ENCODE measurements around the gene GLCE.
"Not testable (repeated sequence)": the region's sequence is repeated elsewhere in the genome, so short reads cannot be mapped to it uniquely, and the experiment has no call there.

GLCE gene

GRCh38 chr15:69293741-69294615 lies 133.5 kb downstream of the GLCE start:
- FAIRE-seq, result no peak
- DNase-seq (ENCODE audit: insufficient read length, low spot score), result no peak

GRCh38 chr15:69296606-69297005 lies 136.2 kb downstream of the GLCE start:
- FAIRE-seq (no peak), DNase-seq (ENCODE audit: insufficient read length, low spot score) (no peak)

- FAIRE-seq, result no peak
- DNase-seq (ENCODE audit: insufficient read length, low spot score), result no peak
These were observed 137.4 kb downstream of the GLCE start for GRCh38 chr15:69297642-69298353.

GRCh38 chr15:69298354-69298696 lies 137.9 kb downstream of the GLCE start:
- DNase-seq (ENCODE audit: insufficient read length, low spot score), result no peak
- FAIRE-seq, result no peak

GRCh38 chr15:69298697-69299441 lies 138.4 kb downstream of the GLCE start, which contains the start of gene PAQR5:
Gene PAQR5 (plus strand): TSS chr15:69298912. CDS start chr15:69360081, 61,169 bp downstream.
- DNase-seq (ENCODE audit: insufficient read length, low spot score) (no peak), FAIRE-seq (no peak)

GRCh38 chr15:69299451-69299886 lies 139.0 kb downstream of the GLCE start:
- DNase-seq (ENCODE audit: insufficient read length, low spot score) (no peak), FAIRE-seq (no peak)

GRCh38 chr15:69299943-69300588 lies 139.6 kb downstream of the GLCE start:
- DNase-seq (ENCODE audit: insufficient read length, low spot score) (no peak), FAIRE-seq (no peak)

- not testable (repeated sequence) for FAIRE-seq; DNase-seq (ENCODE audit: insufficient read length, low spot score)
These were observed 140.7 kb downstream of the GLCE start for GRCh38 chr15:69301101-69301500.

GRCh38 chr15:69302087-69302486 lies 141.7 kb downstream of the GLCE start:
- not testable (repeated sequence) for FAIRE-seq; DNase-seq (ENCODE audit: insufficient read length, low spot score)

GRCh38 chr15:69302929-69303328 lies 142.5 kb downstream of the GLCE start:
- FAIRE-seq, result no peak
- no peak for DNase-seq (ENCODE audit: insufficient read length, low spot score)

- FAIRE-seq, result no peak
- DNase-seq (ENCODE audit: insufficient read length, low spot score), result no peak
These were observed 143.1 kb downstream of the GLCE start for GRCh38 chr15:69303337-69304181.

GRCh38 chr15:69304182-69304545 lies 143.7 kb downstream of the GLCE start:
- DNase-seq (ENCODE audit: insufficient read length, low spot score) (no peak), FAIRE-seq (no peak)

GRCh38 chr15:69305204-69305931 lies 144.9 kb downstream of the GLCE start:
- no peak for FAIRE-seq
- no peak for DNase-seq (ENCODE audit: insufficient read length, low spot score)

- no peak for FAIRE-seq
- no peak for DNase-seq (ENCODE audit: insufficient read length, low spot score)
These were observed 145.6 kb downstream of the GLCE start for GRCh38 chr15:69305933-69306568.

GRCh38 chr15:69307939-69308338 lies 147.5 kb downstream of the GLCE start:
- FAIRE-seq, result no peak
- no peak for DNase-seq (ENCODE audit: insufficient read length, low spot score)

- no peak for DNase-seq (ENCODE audit: insufficient read length, low spot score)
- FAIRE-seq, result no peak
These were observed 148.5 kb downstream of the GLCE start for GRCh38 chr15:69308949-69309348.

- DNase-seq (ENCODE audit: insufficient read length, low spot score), result no peak
- FAIRE-seq, result no peak
These were observed 150.9 kb downstream of the GLCE start for GRCh38 chr15:69311319-69311721.

GRCh38 chr15:69313432-69314000 lies 153.1 kb downstream of the GLCE start:
- no peak for FAIRE-seq
- DNase-seq (ENCODE audit: insufficient read length, low spot score), result no peak
